GM23248 (cell line): Measurements from ENCODE around the gene CSDE1.

Experiments used
- EZH2 ChIP-seq: fragments of 200-600 bp; sonication (generic); IDR thresholded peaks from 2 replicates; pipeline ENCODE4 v1.6.1; 2018; ENCODE audit warnings: antibody characterized with exemption, mild to moderate bottlenecking; ENCODE audit not compliant: insufficient read depth, poor library complexity, severe bottlenecking
- EZH2phosphoT487 ChIP-seq: fragments of 200-600 bp; sonication (generic); IDR thresholded peaks from 2 replicates; pipeline ENCODE4 v1.6.1; 2018; ENCODE audit warnings: antibody characterized with exemption, moderate library complexity, mild to moderate bottlenecking, low read depth; ENCODE audit not compliant: insufficient read depth

- no peak for TF ChIP-seq EZH2phosphoT487
- no peak for TF ChIP-seq EZH2
These were observed 29.2 kb downstream of the CSDE1 start for GRCh38 chr1:114728553-114728952.
